Measurements from ENCODE around the gene RUNX2. TPM values are rescaled to one million over a fixed set of nuclear protein-coding genes. Genes with fewer than 3 reads are reported as not detected.

Gene RUNX2
- total RNA-seq, 1 donor from 2014 or later, result 3.7 TPM

GRCh38 chr6:45661661-45662060 lies 333.5 kb downstream of the RUNX2 start:
- H3K4me3 ChIP-seq, result no peak overlapping the region
- no peaks in the 10 kb centered on the region for H3K9me3 ChIP-seq
- H3K36me3 ChIP-seq, result no peaks in the 10 kb centered on the region
- peaks cover 9% of the 10 kb centered on the region for H3K4me1 ChIP-seq
- no peak for TF ChIP-seq CTCF (IDR thresholded peaks at IDR 0.05)
- intact Hi-C loops (cut with DNase I), result no loop called here
- DNase-seq (no peak), ATAC-seq (no peak)
- no peak overlapping the region for H3K27ac ChIP-seq
- peaks cover 41% of the 10 kb centered on the region for H3K27me3 ChIP-seq (ENCODE audit: low read depth)

- Histone ChIP-seq H3K27ac (no peak overlapping the region), H3K27me3 (ENCODE audit: low read depth) (peaks cover 41% of the 10 kb centered on the region), H3K9me3 (no peaks in the 10 kb centered on the region), H3K36me3 (no peaks in the 10 kb centered on the region), H3K4me1 (peaks cover 9% of the 10 kb centered on the region), H3K4me3 (peak overlapping the region; percentile 31)
- no peak for TF ChIP-seq CTCF (IDR thresholded peaks at IDR 0.05)
- ATAC-seq (peak; percentile 51 to 61), DNase-seq (peak; percentile 55)
- intact Hi-C loops (cut with DNase I), result no loop called here
These were observed 335.4 kb downstream of the RUNX2 start for GRCh38 chr6:45663251-45664221.

DNA sequence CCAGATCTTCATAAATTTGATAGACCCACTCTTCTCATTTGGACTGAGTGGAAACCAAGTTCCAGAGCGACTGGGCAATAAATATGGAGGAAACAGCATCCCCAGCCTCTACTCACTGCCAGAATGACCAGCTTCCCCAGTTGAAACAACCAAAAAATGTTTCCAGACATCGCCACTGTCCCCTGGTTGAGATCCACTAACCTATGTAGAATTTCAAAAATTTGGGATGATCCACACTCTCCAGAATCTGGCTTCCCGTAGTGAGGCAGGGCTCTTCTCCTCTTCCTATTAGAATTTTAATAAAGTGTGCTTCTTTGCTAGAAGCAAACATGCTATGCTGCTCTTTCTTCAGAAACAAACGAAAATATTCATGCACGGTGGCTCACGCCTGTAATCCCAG lies 336.6 kb downstream of the RUNX2 start:
- DNase-seq (no peak), ATAC-seq (no peak)
- Histone ChIP-seq H3K36me3 (no peaks in the 10 kb centered on the region), H3K27ac (no peak overlapping the region), H3K4me3 (no peak overlapping the region), H3K9me3 (no peaks in the 10 kb centered on the region), H3K27me3 (ENCODE audit: low read depth) (peaks cover 41% of the 10 kb centered on the region), H3K4me1 (peaks cover 9% of the 10 kb centered on the region)
- intact Hi-C loops (cut with DNase I), result no loop called here
- TF ChIP-seq CTCF (IDR thresholded peaks at IDR 0.05), result no peak

DNA sequence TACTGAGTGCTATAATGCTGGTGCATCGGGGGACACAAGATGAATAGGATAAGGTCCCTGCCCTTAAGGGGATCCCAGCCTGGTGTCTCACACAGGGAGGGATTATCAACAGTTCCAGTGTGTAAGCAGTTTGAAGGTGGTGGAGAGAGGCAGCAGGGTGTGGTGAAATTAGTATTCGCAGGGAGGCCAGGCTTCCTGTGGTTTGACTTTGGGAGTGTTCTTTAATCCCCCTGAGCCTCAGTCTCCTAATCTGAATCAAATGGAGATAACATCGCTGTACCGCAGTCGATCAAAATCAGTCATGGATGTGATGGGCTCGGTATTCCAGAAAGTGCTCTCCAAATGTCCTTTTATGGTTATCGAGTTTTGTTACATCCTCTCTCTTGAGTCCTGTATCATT lies 337.7 kb downstream of the RUNX2 start:
- H3K9me3 ChIP-seq, result no peaks in the 10 kb centered on the region
- H3K27me3 ChIP-seq (ENCODE audit: low read depth), result peaks cover 41% of the 10 kb centered on the region
- no peak overlapping the region for H3K27ac ChIP-seq
- no peaks in the 10 kb centered on the region for H3K36me3 ChIP-seq
- intact Hi-C loops (cut with DNase I), result no loop called here
- peaks cover 9% of the 10 kb centered on the region for H3K4me1 ChIP-seq
- no peak for ATAC-seq
- no peak for DNase-seq
- no peak for TF ChIP-seq CTCF (IDR thresholded peaks at IDR 0.05)
- no peak overlapping the region for H3K4me3 ChIP-seq

GRCh38 chr6:45666846-45667245 lies 338.7 kb downstream of the RUNX2 start:
- H3K27ac ChIP-seq, result no peak overlapping the region
- H3K9me3 ChIP-seq, result no peaks in the 10 kb centered on the region
- TF ChIP-seq CTCF (IDR thresholded peaks at IDR 0.05), result no peak
- ATAC-seq (no peak), DNase-seq (no peak)
- H3K27me3 ChIP-seq (ENCODE audit: low read depth), result peaks cover 34% of the 10 kb centered on the region
- intact Hi-C loops (cut with DNase I), result no loop called here
- no peak overlapping the region for H3K4me3 ChIP-seq
- no peaks in the 10 kb centered on the region for H3K36me3 ChIP-seq
- H3K4me1 ChIP-seq, result peaks cover 9% of the 10 kb centered on the region

Data from lower lobe of right lung (tissue), 2 donors.